HG03469 (cell line): Measurements from ENCODE around the gene OTUD4.

ENCODE experiments used
- ATAC-seq: cut with Tn5 transposase; IDR thresholded peaks from one replicate; pipeline ENCODE4 v1.9.1; 2021; ENCODE audit warnings: mild to moderate bottlenecking, moderate library complexity, moderate number of reproducible peaks; ENCODE audit not compliant: unreplicated experiment

OTUD4 gene

DNA sequence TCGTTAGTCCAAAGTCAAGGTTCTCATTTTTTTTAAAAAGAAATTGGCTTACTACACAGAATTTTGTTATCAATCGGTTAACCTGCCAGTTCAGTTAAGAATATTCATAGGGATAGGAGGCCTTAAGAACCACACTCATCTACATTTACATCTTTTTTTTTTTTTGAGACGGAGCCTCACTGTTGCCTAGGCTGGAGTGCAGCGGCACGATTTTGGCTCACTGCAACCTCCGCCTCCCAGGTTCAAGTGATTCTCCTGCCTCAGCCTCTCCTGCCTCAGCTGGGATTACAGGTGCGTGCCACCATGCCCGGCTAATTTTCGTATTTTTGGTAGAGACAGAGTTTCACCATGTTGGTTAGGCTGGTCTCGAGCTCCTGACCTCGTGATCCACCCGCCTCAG is 48.5 kb downstream of the OTUD4 start:
- ATAC-seq: no peak

DNA sequence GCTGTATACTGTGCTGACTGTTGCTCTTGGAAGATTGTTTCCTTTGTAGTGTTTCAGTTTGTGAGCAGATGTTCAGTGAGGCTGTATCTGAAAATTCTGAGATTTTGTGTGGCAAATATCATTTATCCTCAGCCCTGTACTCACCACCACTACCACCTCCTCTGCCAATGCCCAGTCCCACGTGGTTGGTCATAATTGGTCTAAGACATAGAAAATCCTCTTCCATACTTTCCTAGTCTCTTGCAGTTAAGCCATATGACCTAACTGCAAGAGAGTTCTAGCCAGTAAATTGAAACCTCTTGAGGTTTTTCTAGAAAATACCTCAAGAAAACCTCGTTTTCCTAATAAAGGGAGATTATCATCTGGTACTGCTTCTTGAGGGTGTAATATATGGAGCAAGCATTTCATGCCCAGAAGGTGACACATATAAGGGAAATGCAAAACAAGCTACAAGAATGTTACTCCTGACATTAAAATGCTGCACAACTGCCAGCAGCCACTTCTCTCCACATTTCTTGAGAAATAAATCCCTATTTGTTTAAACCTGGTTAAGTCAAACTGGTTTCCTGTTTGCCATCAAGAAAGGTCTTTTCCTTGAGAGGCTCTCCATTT is 49.5 kb downstream of the OTUD4 start:
- no peak for ATAC-seq

DNA sequence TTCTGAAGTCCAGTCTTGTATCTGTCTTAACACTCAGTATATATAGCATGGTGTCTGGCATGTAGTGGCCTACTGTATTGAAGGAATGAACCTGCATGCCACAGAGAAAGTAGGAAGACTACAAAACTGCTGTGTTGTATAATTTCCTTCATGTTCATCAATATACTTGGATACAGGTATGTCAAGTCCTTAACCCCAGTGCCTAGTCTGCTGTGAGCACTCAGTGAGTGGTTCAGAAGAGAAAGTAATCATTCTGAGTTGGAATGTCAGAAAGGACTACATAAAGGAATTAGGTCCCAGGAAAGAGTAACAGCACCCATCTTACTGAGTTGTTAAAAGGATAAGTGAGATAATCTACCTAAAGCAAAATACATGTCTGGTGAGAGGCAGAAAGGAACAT is 50.3 kb downstream of the OTUD4 start:
- ATAC-seq: no peak

DNA sequence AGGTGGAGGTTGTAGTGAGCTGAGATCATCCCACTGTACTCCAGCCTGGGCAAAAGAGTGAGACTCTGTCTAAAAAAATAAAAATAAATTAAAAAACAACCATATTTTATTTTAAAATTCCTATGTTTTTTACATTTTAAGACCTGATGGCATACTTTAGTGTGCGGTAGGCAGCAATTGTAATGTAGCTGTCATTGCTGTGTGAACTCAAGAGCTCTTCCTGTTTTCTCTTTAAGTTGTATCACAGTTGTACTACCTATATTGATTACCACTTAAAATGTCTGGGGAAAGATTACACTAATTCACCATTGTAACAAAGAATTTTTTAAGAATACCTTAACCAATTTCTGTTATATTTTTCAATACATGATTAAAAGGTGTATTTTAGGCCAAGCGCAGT is 55.0 kb downstream of the OTUD4 start:
- no peak for ATAC-seq

DNA sequence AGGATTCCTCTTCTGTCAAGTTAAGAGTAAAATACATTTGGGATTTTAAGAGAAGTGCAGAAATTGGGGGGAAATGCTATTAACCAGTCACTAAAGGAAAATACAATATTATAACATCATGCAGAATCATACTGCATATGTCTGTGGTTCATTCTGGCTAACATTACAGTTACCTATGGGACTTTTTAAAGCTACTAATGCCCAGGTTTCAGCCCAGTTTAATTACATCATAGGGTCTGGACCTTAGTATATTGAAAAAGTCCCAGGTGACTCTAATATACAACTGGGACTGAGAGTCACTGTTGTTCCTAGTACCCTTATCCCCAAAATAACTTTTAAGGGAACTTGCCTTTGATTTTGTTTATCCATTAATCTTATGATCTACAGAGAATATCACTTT is 72.3 kb downstream of the OTUD4 start:
- ATAC-seq: no peak

DNA sequence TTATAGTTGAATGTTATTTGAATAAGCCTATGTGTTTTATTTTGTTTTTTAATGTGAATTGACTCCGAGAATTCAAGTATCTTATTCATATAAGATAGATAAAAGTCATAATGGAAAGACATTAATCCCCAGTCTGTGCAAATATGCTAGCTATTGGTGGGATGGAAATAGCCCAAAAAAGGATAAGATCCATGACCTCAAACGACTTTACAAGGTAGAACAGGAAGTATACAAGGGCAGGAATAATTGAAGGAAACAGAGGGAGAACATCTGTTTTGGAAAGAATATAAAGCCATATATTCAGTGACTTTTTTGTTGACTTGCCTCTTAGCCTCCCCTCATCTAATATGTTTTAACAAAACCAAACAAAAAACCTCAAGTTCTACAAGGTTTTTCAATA is 73.3 kb downstream of the OTUD4 start:
- ATAC-seq: no peak

DNA sequence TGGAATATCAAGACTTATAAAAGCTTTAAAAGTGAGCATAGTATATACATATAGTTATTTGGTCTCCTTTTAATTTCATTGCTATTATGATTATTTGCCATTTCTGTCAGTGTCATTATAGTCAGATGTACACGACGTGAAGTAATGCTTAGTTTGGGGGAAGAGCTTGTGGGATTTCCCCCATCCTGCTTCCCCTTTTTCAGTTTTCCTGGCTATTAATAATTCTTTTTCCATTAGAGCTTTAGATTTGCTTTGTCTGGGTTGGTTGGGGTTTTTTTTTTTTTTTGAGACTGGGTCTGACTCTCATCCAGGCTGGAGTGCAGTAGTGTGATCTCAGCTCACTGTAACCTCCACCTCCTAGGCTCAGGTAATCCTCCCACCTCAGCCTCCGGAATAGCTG is 76.9 kb downstream of the OTUD4 start:
- ATAC-seq: no peak

DNA sequence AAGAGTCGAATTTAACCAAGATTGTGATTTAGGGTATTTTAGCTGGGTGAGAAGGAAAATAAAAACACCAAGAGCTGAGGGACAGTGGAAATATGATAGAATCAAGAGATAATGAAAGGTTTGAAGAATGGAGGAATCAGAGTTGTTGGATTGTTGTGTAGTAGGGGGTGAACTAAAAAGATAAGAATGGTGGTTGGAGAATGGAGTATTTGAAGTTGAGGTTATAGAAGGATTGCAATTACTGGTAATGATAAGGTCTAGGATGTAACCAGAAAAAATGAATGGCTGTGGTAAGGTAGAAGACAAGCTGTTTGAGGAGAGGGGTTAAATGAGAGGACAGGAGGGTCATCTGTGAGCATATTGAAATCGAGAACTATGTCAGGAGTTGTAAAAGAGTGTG is 77.8 kb downstream of the OTUD4 start:
- ATAC-seq: no peak

DNA sequence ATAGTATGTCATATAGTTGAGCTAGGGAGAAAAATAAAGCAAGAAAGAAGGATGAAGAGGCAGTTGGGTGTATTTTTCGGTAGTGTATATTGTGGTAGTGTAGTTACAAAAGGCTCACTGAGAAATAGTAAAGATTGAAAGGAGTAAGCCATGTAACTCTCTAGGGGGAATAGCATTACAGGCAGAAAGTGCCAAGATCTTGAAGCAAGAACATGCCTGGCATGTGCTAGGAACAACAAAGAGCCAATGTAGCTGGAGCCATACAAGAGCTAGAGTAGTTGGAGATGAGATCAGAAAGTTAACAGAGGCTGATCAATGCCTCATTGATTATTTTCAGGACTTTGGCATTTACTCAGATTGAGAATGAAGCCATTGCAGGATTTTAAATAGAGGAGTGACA is 79.3 kb downstream of the OTUD4 start:
- no peak for ATAC-seq

DNA sequence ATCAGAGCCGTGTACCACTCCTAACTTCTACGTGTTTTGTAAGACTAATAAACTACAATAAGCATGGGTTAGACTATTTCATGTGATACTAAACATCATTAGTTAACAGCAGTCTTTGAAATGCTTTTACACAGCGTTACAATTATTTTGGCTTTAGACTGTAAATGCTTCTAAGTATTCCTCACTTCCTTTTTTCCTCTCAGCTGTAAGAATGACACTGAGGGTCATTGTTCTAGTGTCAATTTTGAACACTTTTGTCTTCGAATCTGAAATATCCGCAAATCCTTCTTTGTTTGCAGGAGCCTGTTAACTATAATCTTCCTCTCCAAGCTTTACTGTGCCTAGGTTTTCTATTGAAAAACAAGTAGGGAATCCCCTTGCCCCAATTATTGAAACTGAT is 80.7 kb downstream of the OTUD4 start:
- ATAC-seq: no peak

DNA sequence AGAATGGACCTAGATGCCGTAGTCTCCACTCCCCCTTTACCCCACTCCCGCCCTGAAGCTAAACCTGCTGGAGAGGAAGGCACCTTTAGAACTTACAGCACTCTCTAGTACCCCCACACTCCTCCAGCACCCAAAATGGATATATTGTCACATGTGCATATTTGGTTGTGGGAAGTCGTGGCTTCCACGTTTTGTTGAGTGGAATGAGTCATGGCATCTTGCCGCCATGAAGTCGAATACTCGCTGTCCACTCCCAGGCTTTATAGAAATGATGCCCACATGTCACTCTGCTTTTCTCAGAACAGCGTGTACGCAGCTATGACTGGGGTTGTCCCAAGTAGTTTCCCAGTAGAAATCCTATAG is 81.7 kb downstream of the OTUD4 start:
- ATAC-seq: peak; percentile 4

DNA sequence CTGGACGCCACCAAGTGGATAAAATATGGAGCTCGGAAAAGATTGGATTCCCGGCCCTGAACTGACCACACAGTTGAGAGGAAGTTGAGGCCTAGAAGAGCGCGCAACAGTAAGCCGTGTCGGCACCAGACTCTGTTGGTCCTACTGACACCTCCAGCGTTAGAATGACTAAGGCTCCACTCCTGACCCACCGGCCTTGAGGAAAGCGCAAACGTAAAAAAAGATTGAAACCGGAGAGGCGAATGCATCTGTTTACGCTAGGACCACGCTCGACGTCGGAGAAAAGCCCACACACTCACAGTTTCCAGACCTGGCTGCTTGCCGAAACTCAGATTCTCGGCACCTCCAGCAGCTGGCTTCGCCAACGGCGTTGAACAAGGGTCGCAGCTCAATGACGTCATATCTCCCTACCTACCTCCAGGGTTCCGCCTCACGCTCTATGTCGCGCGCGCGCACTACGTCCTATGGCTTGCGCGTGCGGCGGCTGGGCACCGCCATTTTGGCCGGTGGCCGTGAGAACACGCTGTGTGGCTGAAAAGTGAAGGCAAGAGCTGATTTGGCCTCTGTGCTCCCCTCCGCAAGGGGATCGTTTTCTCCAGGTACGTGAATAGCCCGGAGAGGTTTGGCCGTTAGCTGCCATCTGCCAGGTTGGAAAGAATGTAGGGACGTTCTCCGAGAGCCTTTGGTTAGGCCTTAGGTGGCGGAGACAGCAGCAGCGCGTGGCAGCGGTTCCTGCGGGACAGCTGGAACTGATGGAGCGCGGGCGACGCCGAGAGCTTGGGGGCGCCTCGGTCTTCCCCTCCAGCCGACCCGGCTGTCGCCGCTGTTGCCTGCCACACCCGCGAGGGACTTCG is 82.3 kb downstream of the OTUD4 start, which contains the start of the genes ABCE1 and ANAPC10:
ABCE1 (plus strand) TSS at position 491 of the 854 bp plus-strand sequence. CDS start 6,102 bp downstream, outside the sequence.
ANAPC10 (minus strand) TSS at position 376 of the 854 bp plus-strand sequence. CDS start 2,097 bp downstream, outside the sequence.
- ATAC-seq: peak; percentile 65

DNA sequence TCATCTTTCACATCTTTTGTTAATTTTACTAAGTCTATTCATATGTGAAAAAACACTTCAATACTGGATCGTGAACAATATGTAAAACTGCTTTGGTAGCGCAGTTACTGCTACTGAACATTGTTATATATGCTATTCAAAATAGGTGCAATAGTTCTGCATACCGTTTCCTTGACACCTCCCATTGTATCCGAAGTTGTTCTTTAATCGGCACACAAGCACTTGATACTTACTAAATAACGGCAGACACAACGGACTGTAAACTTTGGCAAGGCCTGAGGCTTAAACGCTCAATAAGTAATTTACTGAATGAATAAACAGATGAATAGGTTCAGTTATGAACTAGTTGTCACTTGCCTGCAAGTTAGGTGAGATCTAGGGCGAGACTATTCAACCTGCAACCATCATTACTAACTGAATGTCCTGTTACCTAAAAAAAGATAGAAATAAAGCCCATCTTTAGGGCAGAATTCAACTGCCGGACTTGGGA is 83.0 kb downstream of the OTUD4 start:
- peak; percentile 0 for ATAC-seq

DNA sequence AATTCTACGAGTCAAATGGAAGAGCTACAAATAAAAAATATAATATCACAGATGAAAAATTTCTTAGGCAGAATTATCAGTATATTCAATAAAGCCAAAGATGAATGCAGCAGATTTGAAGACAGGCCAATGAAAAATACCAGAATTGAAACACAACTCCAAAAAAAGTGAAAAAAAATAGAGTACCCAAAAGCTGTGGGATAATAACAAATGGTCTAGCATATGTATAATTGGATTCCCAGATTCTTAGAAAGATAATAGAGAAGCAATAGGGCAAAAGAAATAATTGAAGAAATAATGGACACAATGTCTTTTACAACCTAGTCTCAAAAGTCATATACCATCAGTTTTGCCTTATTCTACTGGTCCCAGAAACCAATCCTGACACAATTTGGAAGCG is 86.8 kb downstream of the OTUD4 start:
- no peak for ATAC-seq

DNA sequence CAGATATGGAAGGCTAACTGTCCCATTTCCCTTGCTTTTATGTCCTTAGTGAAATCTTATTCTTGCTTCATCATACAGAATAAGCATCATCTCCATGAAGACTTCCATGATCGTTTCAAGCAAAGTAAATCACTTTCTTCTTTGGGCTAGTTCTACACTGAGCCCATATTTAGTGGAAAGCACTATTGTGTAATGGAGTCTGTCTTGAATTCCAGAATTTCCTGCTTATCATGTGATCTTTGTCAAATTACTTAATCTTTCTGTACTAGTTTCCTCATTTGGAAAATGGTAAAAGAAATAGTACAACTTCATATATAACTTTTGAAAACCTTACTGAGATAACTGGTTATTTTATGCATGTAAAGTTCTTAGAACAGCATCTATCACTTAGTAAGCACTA is 90.0 kb downstream of the OTUD4 start:
- no peak for ATAC-seq

DNA sequence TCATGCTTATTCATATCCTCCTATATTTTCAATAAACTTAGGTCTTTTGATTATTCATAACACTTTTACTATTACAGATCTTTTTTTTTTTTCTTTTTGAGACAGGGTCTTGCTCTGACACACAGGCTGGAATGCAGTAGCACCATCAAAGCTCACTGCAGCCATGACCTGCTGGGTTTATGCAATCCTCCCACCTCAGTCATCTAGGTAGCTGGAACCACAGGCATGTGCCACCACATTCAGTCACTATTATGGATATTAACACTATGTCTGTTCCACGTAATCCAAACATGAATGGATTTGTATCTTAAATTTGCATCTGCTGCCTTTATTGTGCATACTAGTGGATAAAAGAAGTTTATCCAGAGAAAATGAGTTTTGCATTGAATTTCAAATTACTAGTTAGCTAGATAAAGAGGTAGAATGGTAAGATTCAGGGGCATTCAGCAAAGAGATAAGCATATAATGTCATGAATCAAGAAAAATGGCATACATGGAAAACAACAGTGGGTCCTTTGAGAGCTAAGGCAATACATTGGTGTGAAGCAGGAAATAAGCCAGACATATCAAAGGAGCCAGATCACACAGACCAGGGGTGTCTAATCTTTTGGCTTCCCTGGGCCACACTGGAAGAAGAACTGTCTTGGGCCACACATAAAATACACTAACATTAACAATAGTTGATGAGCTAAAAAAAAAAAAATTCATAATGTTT is 96.3 kb downstream of the OTUD4 start:
- ATAC-seq: no peak
